H1 (cell line): Measurements from ENCODE around the gene WDR35. TPM values are rescaled to one million over a fixed set of nuclear protein-coding genes. Genes with fewer than 3 reads are reported as not detected.

ENCODE experiments used
- CTCF ChIA-PET: fragments of 300-600 bp; sonication (Branson Sonifier 250); formaldehyde crosslinking; loops from one replicate; lab custom pipeline; 2021; ENCODE audit not compliant: partially characterized antibody; lab: Charles Lee
- POLR2A ChIA-PET: fragments of 300-600 bp; sonication (Branson Sonifier 250); formaldehyde crosslinking; loops from one replicate; lab custom pipeline; 2021; ENCODE audit warnings: inconsistent platforms; ENCODE audit not compliant: partially characterized antibody; lab: Charles Lee
- DNase-seq, 2 experiments: peaks; one replicate each; pipeline versions ENCODE4 v3.0.0 to v3.0.0-alpha.2; 2010 to 2022; ENCODE audit warnings: low spot score in 2 of 2, low read depth in 1 of 2, mixed read lengths in 1 of 2
- FAIRE-seq: peaks from 2 replicates; lab custom pipeline; 2011; peaks lifted over from hg19 to GRCh38; lab: Jason Lieb, UNC
- H2AFZ ChIP-seq: 2 replicates; pipeline ENCODE4 v1.8.1; 2012; ENCODE audit warnings: low read length, inconsistent platforms
- H2AK5ac ChIP-seq: 2 replicates; pipeline ENCODE4 v1.6.1; 2013; ENCODE audit warnings: low read depth, low read length
- H2BK120ac ChIP-seq: replicated peaks from 2 replicates; pipeline ENCODE3; 2013; ENCODE audit warnings: low read depth, low read length, inconsistent platforms
- H2BK12ac ChIP-seq: 2 replicates; pipeline ENCODE4 v1.6.1; 2013; ENCODE audit warnings: low read depth, low read length
- H2BK15ac ChIP-seq: 2 replicates; pipeline ENCODE4 v1.6.1; 2013; ENCODE audit warnings: low read length
- H2BK20ac ChIP-seq: 2 replicates; pipeline ENCODE4 v1.6.1; 2013; ENCODE audit warnings: low read length
- H2BK5ac ChIP-seq: 2 replicates; pipeline ENCODE4 v1.6.1; 2013; ENCODE audit warnings: low read depth, low read length
- H3K14ac ChIP-seq: 2 replicates; pipeline ENCODE4 v1.6.1; 2013; ENCODE audit warnings: inconsistent platforms; ENCODE audit not compliant: insufficient read length
- H3K18ac ChIP-seq: 2 replicates; pipeline ENCODE4 v1.6.1; 2013; ENCODE audit warnings: low read length; ENCODE audit errors: extremely low read depth
- H3K23ac ChIP-seq: 2 replicates; pipeline ENCODE4 v1.6.1; 2013; ENCODE audit warnings: inconsistent platforms; ENCODE audit not compliant: insufficient read length
- H3K23me2 ChIP-seq: 2 replicates; pipeline ENCODE4 v1.6.1; 2013; ENCODE audit warnings: low read depth, low read length
- H3K27ac ChIP-seq: 2 replicates; pipeline ENCODE4 v1.6.1; 2011; ENCODE audit warnings: low read depth, low read length, inconsistent platforms
- H3K27me3 ChIP-seq, 4 experiments: replicated peaks in 1 of 4; 1 replicate in 1 of 4; 2 replicates in 3 of 4; pipeline versions ENCODE4 v1.6.1 to v1.8.1; 2011 to 2013; ENCODE audit warnings: low read length in 3 of 4, mild to moderate bottlenecking in 3 of 4, inconsistent platforms in 2 of 4, mixed read lengths in 2 of 4, moderate library complexity in 1 of 4; ENCODE audit not compliant: control insufficient read depth in 3 of 4, insufficient read depth in 3 of 4; ENCODE audit errors: extremely low read depth in 1 of 4
- H3K36me3 ChIP-seq, 4 experiments: 2 replicates each; pipeline versions ENCODE4 v1.6.1 to v1.8.1; 2011 to 2013; ENCODE audit warnings: mild to moderate bottlenecking in 4 of 4, low read length in 3 of 4, moderate library complexity in 2 of 4, control low read depth in 1 of 4, inconsistent platforms in 1 of 4; ENCODE audit not compliant: insufficient read depth in 4 of 4, control insufficient read depth in 2 of 4
- H3K4ac ChIP-seq: replicated peaks from 2 replicates; pipeline ENCODE3; 2013; ENCODE audit warnings: low read length, low read depth, mixed read lengths, inconsistent platforms; ENCODE audit not compliant: insufficient read length
- H3K4me1 ChIP-seq, 4 experiments: replicated peaks in 1 of 4; 1 replicate in 1 of 4; 2 replicates in 3 of 4; pipeline versions ENCODE4 v1.6.1 to v1.8.1; 2011 to 2013; ENCODE audit warnings: low read length in 3 of 4, inconsistent platforms in 2 of 4, mixed read lengths in 1 of 4; ENCODE audit not compliant: insufficient read depth in 4 of 4, control insufficient read depth in 3 of 4
- H3K4me2 ChIP-seq, 2 experiments: 2 replicates each; pipeline versions ENCODE4 v1.6.1 to v1.8.1; 2011 to 2013; ENCODE audit warnings: low read depth in 2 of 2, low read length in 2 of 2, control low read depth in 1 of 2, inconsistent platforms in 1 of 2, mild to moderate bottlenecking in 1 of 2; ENCODE audit not compliant: insufficient read depth in 1 of 2
- H3K4me3 ChIP-seq, 4 experiments: fragments of 200-600, 300-600 bp in 1 of 4; sonication (generic), shearing (Covaris generic), sonication (Bioruptor Twin) in 1 of 4; 2 replicates each; pipeline versions ENCODE4 v1.5.1 to v1.8.1; 2011 to 2016; ENCODE audit warnings: low read length in 4 of 4, low read depth in 3 of 4, control low read depth in 2 of 4, inconsistent platforms in 2 of 4, mild to moderate bottlenecking in 2 of 4, mixed read lengths in 1 of 4, moderate library complexity in 1 of 4; ENCODE audit not compliant: insufficient read depth in 2 of 4; ENCODE audit errors: extremely low read depth in 1 of 4
- H3K56ac ChIP-seq: replicated peaks from 2 replicates; pipeline ENCODE3; 2013; ENCODE audit warnings: low read depth, mild to moderate bottlenecking, mixed read lengths, low read length, inconsistent platforms; ENCODE audit not compliant: insufficient read length
- H3K79me1 ChIP-seq: 2 replicates; pipeline ENCODE4 v1.6.1; 2013; ENCODE audit warnings: low read depth, low read length, control low read depth
- H3K79me2 ChIP-seq, 2 experiments: 2 replicates each; pipeline versions ENCODE4 v1.6.1 to v1.8.1; 2012 to 2013; ENCODE audit warnings: low read length in 2 of 2, mild to moderate bottlenecking in 2 of 2, inconsistent platforms in 1 of 2; ENCODE audit not compliant: insufficient read depth in 2 of 2, control insufficient read depth in 1 of 2
- H3K9ac ChIP-seq, 4 experiments: replicated peaks in 1 of 4; 1 replicate in 1 of 4; 2 replicates in 3 of 4; pipeline versions ENCODE4 v1.6.1 to v1.8.1; 2011 to 2013; ENCODE audit warnings: low read depth in 3 of 4, low read length in 3 of 4, control low read depth in 2 of 4, mild to moderate bottlenecking in 2 of 4, moderate library complexity in 2 of 4, inconsistent platforms in 1 of 4; ENCODE audit errors: extremely low read depth in 1 of 4
- H3K9me3 ChIP-seq, 2 experiments: 2 replicates each; pipeline versions ENCODE4 v1.6.1 to v1.8.1; 2012 to 2013; ENCODE audit warnings: mild to moderate bottlenecking in 2 of 2, moderate library complexity in 2 of 2, control low read depth in 1 of 2, inconsistent platforms in 1 of 2, low read depth in 1 of 2, low read length in 1 of 2, mixed read lengths in 1 of 2; ENCODE audit not compliant: insufficient read depth in 2 of 2
- H4K20me1 ChIP-seq, 2 experiments: replicated peaks in 1 of 2; 2 replicates each; pipeline versions ENCODE3 to v1.8.1; 2011 to 2013; ENCODE audit warnings: inconsistent platforms in 2 of 2, low read length in 2 of 2, mild to moderate bottlenecking in 1 of 2; ENCODE audit not compliant: insufficient read depth in 2 of 2, control insufficient read depth in 1 of 2
- H4K5ac ChIP-seq: 2 replicates; pipeline ENCODE4 v1.6.1; 2013; ENCODE audit warnings: low read length, low read depth, mixed read lengths, inconsistent platforms; ENCODE audit not compliant: insufficient read length
- H4K8ac ChIP-seq: 2 replicates; pipeline ENCODE4 v1.8.0; 2013; ENCODE audit warnings: mild to moderate bottlenecking, moderate library complexity, low read length, inconsistent platforms; ENCODE audit not compliant: insufficient read depth; ENCODE audit errors: extremely low read depth
- H4K91ac ChIP-seq: replicated peaks from 2 replicates; pipeline ENCODE3; 2013; ENCODE audit warnings: low read length, mixed read lengths, inconsistent platforms; ENCODE audit not compliant: insufficient read length
- CTCF ChIP-seq, 3 experiments: IDR thresholded peaks; 1 replicate in 2 of 3; 2 replicates in 1 of 3; pipeline versions ENCODE4 v1.5.1 to v1.6.1; 2011; ENCODE audit warnings: low read length in 3 of 3, mild to moderate bottlenecking in 3 of 3, inconsistent platforms in 2 of 3, low read depth in 1 of 3, moderate library complexity in 1 of 3; ENCODE audit not compliant: insufficient read depth in 1 of 3; ENCODE audit errors: control extremely low read depth in 1 of 3
- RAD21 ChIP-seq, 2 experiments: IDR thresholded peaks in 1 of 2; conservative IDR thresholded peaks in 1 of 2; 2 replicates each; pipeline ENCODE4 v1.6.1; 2011; ENCODE audit warnings: low read depth in 2 of 2, low read length in 2 of 2, improper control_type of control experiment in 1 of 2, inconsistent platforms in 1 of 2, mild to moderate bottlenecking in 1 of 2, moderate library complexity in 1 of 2
- SIN3A ChIP-seq, 2 experiments: IDR thresholded peaks in 1 of 2; conservative IDR thresholded peaks in 1 of 2; 2 replicates each; pipeline ENCODE4 v1.6.1; 2011 to 2012; ENCODE audit warnings: low read length in 2 of 2, improper control_type of control experiment in 1 of 2, low read depth in 1 of 2, mild to moderate bottlenecking in 1 of 2
- SRF ChIP-seq: IDR thresholded peaks from 2 replicates; pipeline ENCODE4 v1.6.1; 2011; ENCODE audit warnings: mild to moderate bottlenecking, low read depth, low read length, moderate library complexity
- WGBS, 2 experiments: shearing (Covaris generic) in 1 of 2; methylation state at CpG; one replicate each; pipeline versions ENCODE4 v1.1.6 to v1.1.7; 2013 to 2015; ENCODE audit warnings: low lambda C conversion rate in 2 of 2, mixed read lengths in 2 of 2, inconsistent platforms in 1 of 2, low coverage in 1 of 2, missing lambda C conversion rate in 1 of 2; ENCODE audit not compliant: insufficient replicate concordance in 2 of 2, insufficient coverage in 1 of 2, insufficient read length in 1 of 2; ENCODE audit errors: extremely low coverage in 1 of 2, missing lambda C conversion rate in 1 of 2; 5-methylcytosine and 5-hydroxymethylcytosine counted together
- polyA plus RNA-seq, 7 experiments: library from polyadenylated mRNA; depleted of rRNA in 3 of 7; stranded (reverse) in 5 of 7; unstranded in 2 of 7; fragments of >200 nt in 5 of 7; fragments of 200-250 nt in 2 of 7; gene quantifications; 1 replicate in 5 of 7; 2 replicates in 1 of 7; 4 replicates in 1 of 7; pipeline versions ENCODE4 v1.2.1 to v1.2.3, GENCODE V29; 2011 to 2013; ENCODE audit warnings: missing spikeins in 2 of 7, mixed read lengths in 2 of 7
- total RNA-seq: library from RNA; stranded (reverse); fragmentation: NEBNext Ultra II Directional; extraction: Animal tissue kit (Norgen Biotek cat#: 25700); gene quantifications from 2 replicates; pipeline ENCODE4 v1.2.1, GENCODE V29; 2021
- TF ChIP-seq, protein P1 (sequence below): IDR thresholded peaks from 2 replicates; pipeline ENCODE4 v1.6.1; 2012; ENCODE audit warnings: inconsistent platforms

WDR35 gene
- total and polyA plus RNA-seq, 2 of the 8 experiments (the other 6 are each of a cell fraction or from before 2014, with no cell fraction given) = 9.0 to 25.5 TPM

- Histone ChIP-seq H2BK15ac (no peak overlapping the region), H3K27ac (no peak overlapping the region), H3K23ac (no peak overlapping the region), H3K4me3 (no peak overlapping the region), H3K56ac (no peak overlapping the region), H2AFZ (no peak overlapping the region), H2BK5ac (no peak overlapping the region), H3K18ac (no peak overlapping the region), H4K91ac (no peak overlapping the region), H2BK120ac (no peak overlapping the region), H2AK5ac (no peak overlapping the region), H3K4me1 (no peaks in the 10 kb centered on the region), H2BK12ac (no peak overlapping the region), H3K4me2 (no peak overlapping the region), H4K8ac (no peak overlapping the region), H3K9me3 (no peaks in the 10 kb centered on the region), H3K9ac (no peak overlapping the region), H3K79me2 (no peaks in the 10 kb centered on the region), H4K5ac (no peak overlapping the region), H3K14ac (no peak overlapping the region), H3K27me3 (no peaks in the 10 kb centered on the region), H3K36me3 (peaks cover 0 to 8% (median 2%) of the 10 kb centered on the region in 4 experiments; a peak in 3 of 8 replicates), H4K20me1 (no peaks in the 10 kb centered on the region), H2BK20ac (no peak overlapping the region), H3K79me1 (no peaks in the 10 kb centered on the region), H3K4ac (no peak overlapping the region), H3K23me2 (no peaks in the 10 kb centered on the region)
- TF ChIP-seq SRF (no peak), CTCF (IDR thresholded peaks at IDR 0.05; ENCODE audit: control extremely low read depth in 1 of 3, insufficient read depth in 1 of 3, low read depth in 1 of 3, low read length in 3 of 3) (peak; percentile 58 to 98 (median 68)), SIN3A (conservative IDR thresholded peaks at IDR 0.05 in 1 of 2, IDR thresholded peaks at IDR 0.05 in 1 of 2; ENCODE audit: low read depth in 1 of 2, low read length in 2 of 2) (peak in 1 of 2 experiments; percentile 60; a peak in 1 of 4 replicates), RAD21 (IDR thresholded peaks at IDR 0.05 in 1 of 2, conservative IDR thresholded peaks at IDR 0.05 in 1 of 2; ENCODE audit: low read depth in 2 of 2, low read length in 2 of 2) (peak; percentile 89 to 90)
- TF ChIP-seq, protein P1, sequence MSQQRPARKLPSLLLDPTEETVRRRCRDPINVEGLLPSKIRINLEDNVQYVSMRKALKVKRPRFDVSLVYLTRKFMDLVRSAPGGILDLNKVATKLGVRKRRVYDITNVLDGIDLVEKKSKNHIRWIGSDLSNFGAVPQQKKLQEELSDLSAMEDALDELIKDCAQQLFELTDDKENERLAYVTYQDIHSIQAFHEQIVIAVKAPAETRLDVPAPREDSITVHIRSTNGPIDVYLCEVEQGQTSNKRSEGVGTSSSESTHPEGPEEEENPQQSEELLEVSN = no peak
- DNase-seq (peak; percentile 36 to 52), FAIRE-seq (peak; percentile 62)
- ChIA-PET CTCF (interaction anchor here (0.6 to 3.3 kb wide), 27 partner anchors 8 to 489 kb away, joined by 3 to 31 read pairs (median 5); no protein-coding TSS in a partner anchor), POLR2A (interaction anchor here (1.3 kb wide), 1 partner anchor 270 kb away, joined by 3 read pairs; no protein-coding TSS in a partner anchor)
- 76 to 100% methylated on average over 2 to 6 of the region's 6 CpGs for WGBS, 2 experiments
Observed at GRCh38 chr2:19955544-19956422, 34.1 kb downstream of the WDR35 start.
